MG63 (cell line): ENCODE measurements around the gene FLRT2. TPM values are rescaled to one million over a fixed set of nuclear protein-coding genes. Genes with fewer than 3 reads are reported as not detected.

Experiments
- DNase-seq: peaks from one replicate; pipeline ENCODE4 v3.0.0-alpha.2; 2020
- H3K27me3 ChIP-seq: fragments of 250-450 bp; sonication (Bioruptor Pico); 2 replicates; pipeline ENCODE4 v1.5.1; 2020; ENCODE audit warnings: mild to moderate bottlenecking, moderate library complexity
- H3K36me3 ChIP-seq: fragments of 250-450 bp; sonication (Bioruptor Pico); 2 replicates; pipeline ENCODE4 v1.5.1; 2020; ENCODE audit warnings: mild to moderate bottlenecking, moderate library complexity
- H3K4me3 ChIP-seq: fragments of 250-450 bp; sonication (Bioruptor Pico); 2 replicates; pipeline ENCODE4 v1.5.1; 2020; ENCODE audit warnings: mild to moderate bottlenecking, moderate library complexity
- H3K9me3 ChIP-seq: fragments of 250-450 bp; sonication (Bioruptor Pico); 2 replicates; pipeline ENCODE4 v1.5.1; 2020; ENCODE audit warnings: mild to moderate bottlenecking, moderate library complexity
- total RNA-seq: library from RNA; depleted of rRNA; stranded (reverse); fragments of >200 nt; shearing (Covaris generic); gene quantifications from 2 replicates; pipeline ENCODE4 v1.2.3, GENCODE V29; 2014; ENCODE audit warnings: low replicate concordance

The FLRT2 gene
- total RNA-seq, 1 experiment from 2014 or later, result 2.5 TPM

- no peak for DNase-seq
- Histone ChIP-seq H3K9me3 (no peaks in the 10 kb centered on the region), H3K4me3 (no peak overlapping the region), H3K27me3 (peaks cover 5% of the 10 kb centered on the region; the same call in 1 of the 2 replicates), H3K36me3 (no peaks in the 10 kb centered on the region)
Measured at GRCh38 chr14:85527445-85528035, 2.4 kb upstream of the FLRT2 start.

- Histone ChIP-seq H3K27me3 (peaks cover 8% of the 10 kb centered on the region; the same call in 1 of the 2 replicates), H3K4me3 (peak overlapping the region; percentile 61), H3K36me3 (no peaks in the 10 kb centered on the region), H3K9me3 (no peaks in the 10 kb centered on the region)
- DNase-seq, result peak; percentile 41
Measured at GRCh38 chr14:85528080-85528896, 1.7 kb upstream of the FLRT2 start.

GRCh38 chr14:85528897-85529631 is 880 bp upstream of the FLRT2 start:
- DNase-seq, result peak; percentile 45
- Histone ChIP-seq H3K4me3 (peak overlapping the region; percentile 61), H3K9me3 (no peaks in the 10 kb centered on the region), H3K27me3 (peaks cover 8% of the 10 kb centered on the region; the same call in 1 of the 2 replicates), H3K36me3 (no peaks in the 10 kb centered on the region)

DNA sequence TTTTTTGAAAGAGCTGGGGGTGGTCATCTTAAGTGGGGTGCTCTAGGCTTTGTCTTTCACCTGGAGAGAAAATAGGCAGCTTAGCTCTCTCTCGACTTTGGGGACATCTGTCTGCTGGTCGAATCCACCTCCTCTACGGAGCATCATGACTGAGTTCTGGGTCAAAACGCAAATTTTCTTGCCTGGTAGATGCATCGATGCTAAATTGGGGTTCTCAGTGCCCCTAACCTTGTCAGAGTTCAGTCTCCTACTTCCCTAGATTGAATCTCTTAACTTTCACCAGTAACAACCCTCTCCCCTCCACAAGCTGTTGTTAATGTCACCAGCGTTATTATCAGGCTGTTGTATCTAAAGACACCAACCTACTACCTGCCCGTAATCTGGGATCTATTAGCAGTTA is 682 bp downstream of the FLRT2 start:
- peak overlapping the region; percentile 61 for H3K4me3 ChIP-seq
- H3K36me3 ChIP-seq, result no peaks in the 10 kb centered on the region
- no peaks in the 10 kb centered on the region for H3K9me3 ChIP-seq
- H3K27me3 ChIP-seq, result peaks cover 8% of the 10 kb centered on the region; the same call in 1 of the 2 replicates
- DNase-seq, result no peak

- no peaks in the 10 kb centered on the region for H3K9me3 ChIP-seq
- H3K27me3 ChIP-seq, result peaks cover 8% of the 10 kb centered on the region; the same call in 1 of the 2 replicates
- peak; percentile 55 for DNase-seq
- no peaks in the 10 kb centered on the region for H3K36me3 ChIP-seq
- H3K4me3 ChIP-seq, result peak overlapping the region; percentile 61
Measured at GRCh38 chr14:85531141-85531586, 1.2 kb downstream of the FLRT2 start.

GRCh38 chr14:85531587-85532373 is 1.8 kb downstream of the FLRT2 start:
- Histone ChIP-seq H3K9me3 (no peaks in the 10 kb centered on the region), H3K36me3 (no peaks in the 10 kb centered on the region), H3K27me3 (peaks cover 8% of the 10 kb centered on the region; the same call in 1 of the 2 replicates), H3K4me3 (peak overlapping the region; percentile 61)
- peak; percentile 57 for DNase-seq

DNA sequence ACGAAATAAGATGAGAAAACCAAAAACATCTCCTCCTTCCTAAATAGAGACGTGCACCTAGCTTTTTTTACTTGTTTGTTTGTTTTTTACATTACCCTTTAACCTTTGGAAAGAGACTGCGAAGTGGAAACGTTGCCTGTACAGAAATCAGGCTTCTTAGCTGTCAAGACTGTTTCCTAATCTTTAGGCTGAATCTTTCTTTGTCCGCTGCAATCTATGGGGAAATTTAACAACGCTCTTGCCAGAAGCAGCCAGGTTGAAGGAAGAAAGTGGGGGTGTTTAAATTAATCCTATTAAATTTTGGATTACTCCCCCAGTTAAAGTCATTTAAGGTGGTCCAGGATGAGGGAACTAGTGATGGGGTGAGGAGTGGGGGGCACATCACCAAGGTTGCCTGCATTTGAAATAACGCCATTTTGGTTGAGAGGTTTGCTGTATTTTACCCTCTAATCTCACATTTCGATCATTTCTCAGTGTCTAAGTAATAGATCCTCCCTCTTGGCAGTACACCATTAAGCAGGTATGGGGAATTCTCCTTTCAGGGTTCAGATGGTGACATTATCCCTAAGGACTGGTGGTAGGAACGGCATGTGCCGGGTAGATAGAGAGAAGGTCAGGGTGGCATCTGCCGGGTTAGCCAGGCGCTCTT is 2.6 kb downstream of the FLRT2 start:
- Histone ChIP-seq H3K9me3 (no peaks in the 10 kb centered on the region), H3K36me3 (no peaks in the 10 kb centered on the region), H3K4me3 (peak overlapping the region; percentile 61), H3K27me3 (peaks cover 8% of the 10 kb centered on the region; the same call in 1 of the 2 replicates)
- DNase-seq, result no peak

GRCh38 chr14:85533023-85533860 is 3.3 kb downstream of the FLRT2 start:
- Histone ChIP-seq H3K4me3 (peak overlapping the region; percentile 61), H3K27me3 (peaks cover 8% of the 10 kb centered on the region; the same call in 1 of the 2 replicates), H3K36me3 (no peaks in the 10 kb centered on the region), H3K9me3 (no peaks in the 10 kb centered on the region)
- peak; percentile 64 for DNase-seq

- peaks cover 8% of the 10 kb centered on the region; the same call in 1 of the 2 replicates for H3K27me3 ChIP-seq
- peak; percentile 4 for DNase-seq
- peak overlapping the region; percentile 61 for H3K4me3 ChIP-seq
- no peaks in the 10 kb centered on the region for H3K36me3 ChIP-seq
- H3K9me3 ChIP-seq, result no peaks in the 10 kb centered on the region
Measured at GRCh38 chr14:85533861-85534291, 3.9 kb downstream of the FLRT2 start.

DNA sequence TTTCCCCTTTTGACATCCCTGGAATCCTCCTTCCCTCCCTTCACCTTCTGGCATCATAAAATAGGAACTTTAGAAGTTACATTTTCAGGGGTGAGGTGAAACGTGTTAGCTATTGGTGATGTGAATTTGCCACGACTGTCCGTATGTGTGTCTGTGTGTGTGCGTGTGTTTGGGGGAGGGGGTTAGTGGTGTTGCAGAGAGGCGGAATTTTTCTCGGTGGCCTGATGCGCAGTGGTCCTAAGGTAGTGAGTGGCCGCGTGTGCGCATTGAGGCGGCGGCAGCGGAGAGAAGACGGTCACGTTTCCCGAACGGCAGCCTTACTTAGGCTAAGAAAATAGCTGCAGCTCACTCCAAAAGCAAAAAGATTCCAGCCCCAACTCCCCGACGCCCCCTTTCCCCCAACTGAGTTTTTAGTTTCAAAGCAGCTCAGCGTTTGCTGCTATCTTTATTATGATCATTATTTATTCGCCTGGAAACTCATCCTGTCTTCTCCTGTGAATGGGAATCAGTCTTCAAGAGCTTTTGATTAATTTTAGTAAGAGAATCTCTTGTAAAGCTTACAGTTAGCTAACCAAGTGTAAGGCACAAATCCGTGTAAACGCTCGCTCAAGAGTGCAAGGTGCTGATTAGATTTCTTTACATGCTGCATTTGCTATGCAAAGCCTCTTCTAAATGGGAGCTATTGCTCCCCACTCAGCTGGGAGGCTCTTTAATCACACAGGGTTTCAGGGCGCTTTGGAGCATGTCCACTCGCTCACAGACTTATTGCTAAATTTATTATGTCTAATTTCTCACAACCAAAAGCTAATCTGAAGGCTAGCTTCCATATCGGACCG is 4.7 kb downstream of the FLRT2 start:
- peaks cover 8% of the 10 kb centered on the region; the same call in 1 of the 2 replicates for H3K27me3 ChIP-seq
- no peaks in the 10 kb centered on the region for H3K36me3 ChIP-seq
- DNase-seq, result peak; percentile 6
- no peaks in the 10 kb centered on the region for H3K9me3 ChIP-seq
- H3K4me3 ChIP-seq, result peak overlapping the region; percentile 61

GRCh38 chr14:85535321-85535720 is 5.4 kb downstream of the FLRT2 start:
- Histone ChIP-seq H3K4me3 (peak overlapping the region; percentile 61), H3K27me3 (peaks cover 8% of the 10 kb centered on the region; the same call in 1 of the 2 replicates)
- no peak for DNase-seq

DNA sequence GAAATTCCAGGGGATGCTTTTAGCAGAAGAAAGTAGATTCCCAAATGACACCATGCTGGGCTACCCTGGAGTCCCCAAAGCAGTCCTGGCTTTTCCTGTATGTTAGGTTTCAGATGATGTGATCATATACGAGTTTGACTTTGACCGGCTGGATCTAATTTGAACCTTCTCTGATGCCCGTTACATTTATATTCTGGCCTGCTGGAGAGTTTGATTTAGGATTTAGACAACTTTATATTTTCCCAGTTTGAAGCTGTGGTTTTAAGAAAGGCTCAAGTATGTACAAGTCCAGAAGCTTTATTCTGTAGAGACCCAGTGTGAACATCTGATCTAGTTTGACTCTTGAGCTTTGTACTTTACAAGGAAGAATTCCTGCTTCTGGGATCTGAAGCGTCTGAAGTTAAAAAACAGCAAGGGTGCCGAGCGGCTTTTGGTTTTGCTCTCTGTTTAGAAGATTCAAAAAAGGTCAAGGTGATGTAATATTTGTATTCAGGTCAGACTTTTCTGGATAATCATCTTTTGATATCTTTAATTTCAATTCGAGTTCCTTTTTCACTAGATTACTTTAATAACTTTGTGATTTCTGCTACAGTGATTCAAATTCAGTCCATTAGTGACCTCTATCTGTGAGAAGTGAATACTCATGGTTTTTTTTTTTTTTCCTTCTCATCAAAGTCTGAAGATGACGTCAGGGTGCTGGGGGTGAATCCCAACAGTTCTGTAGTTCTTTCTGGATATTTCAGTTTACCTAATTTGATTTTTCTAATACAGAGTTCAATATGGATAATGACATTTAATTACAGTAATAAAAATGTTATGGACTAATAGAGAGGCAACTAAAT is 6.3 kb downstream of the FLRT2 start:
- Histone ChIP-seq H3K36me3 (no peaks in the 10 kb centered on the region), H3K27me3 (peaks cover 3% of the 10 kb centered on the region; the same call in 1 of the 2 replicates), H3K9me3 (no peaks in the 10 kb centered on the region), H3K4me3 (peak overlapping the region; percentile 19)
- peak; percentile 10 for DNase-seq

More at GRCh38 chr14:85535321-85535720, 5.4 kb downstream of the FLRT2 start:
- Histone ChIP-seq H3K9me3 (no peaks in the 10 kb centered on the region), H3K36me3 (no peaks in the 10 kb centered on the region)

GRCh38 chr14:85536833-85537190 is 6.9 kb downstream of the FLRT2 start:
- Histone ChIP-seq H3K27me3 (peaks cover 3% of the 10 kb centered on the region; the same call in 1 of the 2 replicates), H3K4me3 (no peak overlapping the region), H3K9me3 (no peaks in the 10 kb centered on the region), H3K36me3 (no peaks in the 10 kb centered on the region)
- DNase-seq, result no peak
